ENCODE measurements around the gene SULF2. TPM values are rescaled to one million over a fixed set of nuclear protein-coding genes. Genes with fewer than 3 reads are reported as not detected.

SULF2 gene
- total and polyA plus RNA-seq, 2 of the 4 experiments (the other 2 are of a cell fraction): 0.54 to 0.77 TPM

DNA sequence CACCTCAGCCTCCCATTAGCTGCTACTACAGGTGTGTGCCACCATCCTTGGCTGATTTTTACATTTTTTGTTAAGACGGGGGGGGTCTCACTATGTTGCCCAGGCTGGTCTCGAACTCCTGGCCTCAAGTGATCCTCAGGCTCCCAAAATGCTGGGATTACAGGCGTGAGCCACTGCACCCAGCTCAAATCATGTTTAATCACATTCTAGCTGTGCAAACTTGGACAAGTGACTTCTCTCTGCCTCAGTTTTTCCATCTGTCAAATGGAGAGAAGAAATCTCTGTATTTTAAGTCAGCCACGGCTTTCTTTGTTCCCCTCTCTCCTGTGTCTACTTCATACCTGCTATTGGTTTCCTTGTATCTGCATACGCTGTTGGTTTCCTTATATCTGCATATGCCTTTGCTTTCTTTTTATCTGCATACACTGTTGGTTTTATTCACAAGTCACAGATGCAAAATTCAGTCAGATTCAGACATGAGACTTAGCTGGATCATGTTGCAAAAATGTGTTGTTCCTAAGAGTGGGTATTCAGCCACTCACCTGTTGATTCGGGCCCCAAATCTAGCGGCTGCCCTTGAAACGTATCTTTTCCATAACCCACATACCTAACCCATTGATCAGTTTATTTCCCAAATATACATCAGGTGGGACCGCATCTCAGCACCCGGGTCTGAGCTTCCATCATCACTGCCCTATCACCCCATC lies 30.2 kb downstream of the SULF2 start:
- Histone ChIP-seq H4K8ac (ENCODE audit: low read depth in 2 of 2, low read length in 2 of 2) (no peak overlapping the region), H3K4me3 (ENCODE audit: insufficient read depth, low read depth, low read length) (no peak overlapping the region), H3K9me1 (ENCODE audit: insufficient read depth, low read length) (no peaks in the 10 kb centered on the region), H2AK9ac (replicated peaks; ENCODE audit: low read depth, low read length, poor library complexity) (no peak overlapping the region), H3K56ac (ENCODE audit: extremely low read depth, insufficient read depth, low read length) (no peak overlapping the region), H2BK15ac (ENCODE audit: low read depth, low read length) (no peak overlapping the region), H4K91ac (ENCODE audit: insufficient read depth, low read depth, low read length) (no peak overlapping the region), H3K23ac (ENCODE audit: low read depth, low read length) (no peak overlapping the region), H3K4me2 (ENCODE audit: low read depth, low read length) (no peak overlapping the region), H3K4me1 (ENCODE audit: control insufficient read depth, insufficient read depth, low read length) (no peaks in the 10 kb centered on the region), H3K18ac (ENCODE audit: low read depth, low read length) (no peak overlapping the region), H3K79me1 (ENCODE audit: low read depth in 1 of 2, low read length in 2 of 2) (no peaks in the 10 kb centered on the region), H3K14ac (replicated peaks; ENCODE audit: low read depth, low read length) (no peak overlapping the region), H2BK20ac (ENCODE audit: low read depth, low read length) (no peak overlapping the region), H4K20me1 (ENCODE audit: insufficient read depth, low read length) (no peaks in the 10 kb centered on the region), H2BK5ac (ENCODE audit: low read depth, low read length, poor library complexity, severe bottlenecking) (no peak overlapping the region), H4K5ac (ENCODE audit: low read depth, low read length) (no peak overlapping the region), H3K9me3 (ENCODE audit: control insufficient read depth, insufficient read depth, low read length) (no peaks in the 10 kb centered on the region), H2AK5ac (ENCODE audit: low read depth, low read length) (no peak overlapping the region), H2BK120ac (ENCODE audit: low read depth, low read length) (no peak overlapping the region), H2AFZ (replicated peaks; ENCODE audit: low read length, poor library complexity) (no peak overlapping the region), H3K27me3 (ENCODE audit: control insufficient read depth, insufficient read depth, low read length) (peaks cover 10% of the 10 kb centered on the region), H3K9ac (ENCODE audit: low read depth, low read length) (no peak overlapping the region), H3K4ac (ENCODE audit: low read depth, low read length) (no peak overlapping the region), H3K27ac (ENCODE audit: insufficient read depth, low read length) (no peak overlapping the region), H3K36me3 (ENCODE audit: control insufficient read depth, insufficient read depth, low read length) (no peaks in the 10 kb centered on the region; the same call in 1 of the 2 replicates)
- WGBS, 2 experiments (ENCODE audit: extremely low coverage in 2 of 2, insufficient read length in 1 of 2): 60% methylated on average over 2 of the region's 10 CpGs; no CpG with 5 or more reads in 1 of the 2 experiments
- in situ Hi-C loops (cut with MboI; ENCODE audit: low sequenced_read_pairs) (no loop called here), intact Hi-C loops (cut with micrococcal nuclease) (no loop called here), dilution Hi-C loops (cut with HindIII; ENCODE audit: low sequenced_read_pairs, unreplicated experiment) (no loop called here)
- no TSS peak for BruUV-seq (replicated peaks)
- ChIA-PET CTCF (no interaction called here), POLR2A (ENCODE audit: unreplicated experiment) (no interaction called here)
- DNase-seq: no peak
- TF ChIP-seq, protein P1, sequence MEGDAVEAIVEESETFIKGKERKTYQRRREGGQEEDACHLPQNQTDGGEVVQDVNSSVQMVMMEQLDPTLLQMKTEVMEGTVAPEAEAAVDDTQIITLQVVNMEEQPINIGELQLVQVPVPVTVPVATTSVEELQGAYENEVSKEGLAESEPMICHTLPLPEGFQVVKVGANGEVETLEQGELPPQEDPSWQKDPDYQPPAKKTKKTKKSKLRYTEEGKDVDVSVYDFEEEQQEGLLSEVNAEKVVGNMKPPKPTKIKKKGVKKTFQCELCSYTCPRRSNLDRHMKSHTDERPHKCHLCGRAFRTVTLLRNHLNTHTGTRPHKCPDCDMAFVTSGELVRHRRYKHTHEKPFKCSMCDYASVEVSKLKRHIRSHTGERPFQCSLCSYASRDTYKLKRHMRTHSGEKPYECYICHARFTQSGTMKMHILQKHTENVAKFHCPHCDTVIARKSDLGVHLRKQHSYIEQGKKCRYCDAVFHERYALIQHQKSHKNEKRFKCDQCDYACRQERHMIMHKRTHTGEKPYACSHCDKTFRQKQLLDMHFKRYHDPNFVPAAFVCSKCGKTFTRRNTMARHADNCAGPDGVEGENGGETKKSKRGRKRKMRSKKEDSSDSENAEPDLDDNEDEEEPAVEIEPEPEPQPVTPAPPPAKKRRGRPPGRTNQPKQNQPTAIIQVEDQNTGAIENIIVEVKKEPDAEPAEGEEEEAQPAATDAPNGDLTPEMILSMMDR (conservative IDR thresholded peaks at IDR 0.05; ENCODE audit: low read depth, low read length): no peak
- no peak for TF ChIP-seq RCOR1 (IDR thresholded peaks at IDR 0.05; ENCODE audit: insufficient replicate concordance, low read length)
- ATAC-seq (ENCODE audit: low read depth): no peak

Data from IMR-90 (cell line).